Fibroblast of villous mesenchyme (primary cell): ENCODE measurements around the gene ACOXL. TPM values are rescaled to one million over a fixed set of nuclear protein-coding genes. Genes with fewer than 3 reads are reported as not detected.

Experiments used
- DNase-seq: peaks from one replicate; pipeline ENCODE4 v3.0.0-alpha.2; 2010; ENCODE audit warnings: low read depth
- H3K4me3 ChIP-seq: 2 replicates; pipeline ENCODE4 v1.5.1; 2011; ENCODE audit warnings: low read depth, mild to moderate bottlenecking, low read length
- CTCF ChIP-seq: IDR thresholded peaks from 2 replicates; pipeline ENCODE4 v1.5.1; 2012; ENCODE audit warnings: low read depth, mild to moderate bottlenecking, low read length; ENCODE audit not compliant: insufficient read depth
- total RNA-seq: library from RNA; depleted of rRNA; stranded (reverse); fragments of >200 nt; gene quantifications from 2 replicates; pipeline ENCODE4 v1.2.3, GENCODE V29; 2012

ACOXL gene
- total RNA-seq, 1 donor = not detected

GRCh38 chr2:110866466-110866865 lies 134.1 kb downstream of the ACOXL start:
- no peak for DNase-seq
- H3K4me3 ChIP-seq = no peak overlapping the region
- no peak for TF ChIP-seq CTCF

- DNase-seq = no peak
- H3K4me3 ChIP-seq = no peak overlapping the region
- TF ChIP-seq CTCF = no peak
Measured at GRCh38 chr2:110867078-110867477, 134.7 kb downstream of the ACOXL start.

- no peak for DNase-seq
- TF ChIP-seq CTCF = no peak
Measured at GRCh38 chr2:110868971-110869370, 136.6 kb downstream of the ACOXL start.

GRCh38 chr2:110869472-110870446 lies 137.4 kb downstream of the ACOXL start:
- no peak overlapping the region for H3K4me3 ChIP-seq
- no peak for DNase-seq
- TF ChIP-seq CTCF = no peak

More at GRCh38 chr2:110868971-110869370, 136.6 kb downstream of the ACOXL start:
- H3K4me3 ChIP-seq = no peak overlapping the region

- DNase-seq = no peak
- TF ChIP-seq CTCF = no peak
- no peak overlapping the region for H3K4me3 ChIP-seq
Measured at GRCh38 chr2:110870545-110870944, 138.2 kb downstream of the ACOXL start.

GRCh38 chr2:110871637-110872036 lies 139.3 kb downstream of the ACOXL start:
- no peak overlapping the region for H3K4me3 ChIP-seq
- TF ChIP-seq CTCF = no peak
- no peak for DNase-seq
